ENCODE data around the gene ACOX2.
A peak's percentile ranks its signal among the peaks of the same experiment; 100 is the strongest.

The ACOX2 gene

DNA sequence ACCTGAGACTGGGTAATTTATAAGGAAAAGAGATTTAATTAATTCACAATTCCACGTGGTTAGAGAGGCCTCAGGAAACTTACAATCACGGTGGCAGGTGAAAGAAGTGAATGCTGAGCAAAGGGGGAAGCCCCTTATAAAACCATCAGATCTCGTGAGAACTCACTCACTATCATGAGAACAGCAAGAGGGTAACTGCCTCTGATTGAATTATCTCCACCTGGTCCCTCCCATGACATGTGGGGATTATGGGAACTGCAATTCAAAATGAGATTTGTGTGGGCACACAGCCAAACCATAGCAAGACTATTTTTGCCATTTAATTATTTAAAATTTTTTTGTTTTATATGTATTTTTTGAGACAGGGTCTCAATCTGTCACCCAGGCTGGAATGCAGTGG is 72.1 kb downstream of the ACOX2 start:
- no peak for DNase-seq
- Histone ChIP-seq H3K27me3 (no peaks in the 10 kb centered on the region), H3K4me3 (no peak overlapping the region), H3K9me3 (no peaks in the 10 kb centered on the region), H3K36me3 (no peaks in the 10 kb centered on the region), H3K27ac (no peak overlapping the region), H3K4me1 (peaks cover 0 to 10% (median 1%) of the 10 kb centered on the region in 4 donors)
- TF ChIP-seq CTCF (IDR thresholded peaks at IDR 0.05): no peak
- intact Hi-C loops (cut with DNase I; ENCODE audit: low total_unique reads): no loop called here

DNA sequence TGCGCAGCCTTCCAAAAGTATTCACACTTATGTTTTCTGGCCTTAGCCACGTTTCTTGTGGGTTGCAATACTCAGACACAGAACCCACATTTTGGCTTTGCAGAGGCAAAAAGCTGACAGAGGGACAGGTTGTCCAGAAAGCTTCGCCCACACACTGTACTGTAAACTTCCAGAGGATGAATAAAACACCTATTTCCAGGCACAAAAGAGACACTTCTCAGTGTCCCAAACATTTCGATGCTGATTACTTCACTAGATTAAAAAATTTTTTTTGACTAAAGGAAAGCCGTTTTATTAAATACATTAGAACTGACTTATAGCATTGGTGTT is 73.1 kb downstream of the ACOX2 start:
- intact Hi-C loops (cut with DNase I; ENCODE audit: low total_unique reads): no loop called here
- H3K27ac ChIP-seq: peak overlapping the region in 1 of 2 donors; percentile 29
- H3K9me3 ChIP-seq: no peaks in the 10 kb centered on the region
- no peak for DNase-seq
- peak overlapping the region; percentile 35 to 40 for H3K4me3 ChIP-seq
- H3K36me3 ChIP-seq: no peaks in the 10 kb centered on the region
- no peaks in the 10 kb centered on the region for H3K27me3 ChIP-seq
- no peak for TF ChIP-seq CTCF (IDR thresholded peaks at IDR 0.05)
- H3K4me1 ChIP-seq: peaks cover 0 to 10% (median 1%) of the 10 kb centered on the region in 4 donors

GRCh38 chr3:58463181-58463941 is 73.6 kb downstream of the ACOX2 start:
- Histone ChIP-seq H3K9me3 (no peaks in the 10 kb centered on the region), H3K4me1 (peaks cover 0 to 10% (median 1%) of the 10 kb centered on the region in 4 donors), H3K27me3 (no peaks in the 10 kb centered on the region), H3K4me3 (peak overlapping the region; percentile 35 to 40), H3K27ac (peak overlapping the region in 1 of 2 donors; percentile 29), H3K36me3 (no peaks in the 10 kb centered on the region)
- TF ChIP-seq CTCF (IDR thresholded peaks at IDR 0.05): peak; percentile 60 to 66
- DNase-seq: peak; percentile 70 to 75
- intact Hi-C loops (cut with DNase I; ENCODE audit: low total_unique reads): no loop called here

DNA sequence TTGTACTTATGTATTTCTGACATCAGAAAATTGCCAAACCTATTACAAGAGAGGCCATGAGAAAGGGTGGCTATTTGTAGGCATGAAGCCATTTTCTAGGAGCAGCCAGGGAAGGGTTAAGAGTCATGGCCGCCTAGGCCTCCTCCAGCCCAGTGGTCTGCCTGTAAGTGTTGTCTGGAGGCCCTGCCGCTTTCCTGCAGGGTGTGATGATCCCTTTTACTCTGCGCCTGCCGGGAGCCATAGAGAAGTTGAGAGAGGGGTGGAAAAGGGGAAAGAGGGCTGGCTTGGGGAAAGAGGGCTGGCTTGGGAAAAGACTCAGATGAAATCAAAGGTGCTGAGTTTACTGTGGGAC is 74.2 kb downstream of the ACOX2 start:
- intact Hi-C loops (cut with DNase I; ENCODE audit: low total_unique reads): no loop called here
- H3K27ac ChIP-seq: no peak overlapping the region
- DNase-seq: no peak
- no peaks in the 10 kb centered on the region for H3K27me3 ChIP-seq
- no peaks in the 10 kb centered on the region for H3K9me3 ChIP-seq
- H3K4me3 ChIP-seq: no peak overlapping the region
- H3K4me1 ChIP-seq: peaks cover 0 to 10% (median 1%) of the 10 kb centered on the region in 4 donors
- TF ChIP-seq CTCF (IDR thresholded peaks at IDR 0.05): no peak
- no peaks in the 10 kb centered on the region for H3K36me3 ChIP-seq

DNA sequence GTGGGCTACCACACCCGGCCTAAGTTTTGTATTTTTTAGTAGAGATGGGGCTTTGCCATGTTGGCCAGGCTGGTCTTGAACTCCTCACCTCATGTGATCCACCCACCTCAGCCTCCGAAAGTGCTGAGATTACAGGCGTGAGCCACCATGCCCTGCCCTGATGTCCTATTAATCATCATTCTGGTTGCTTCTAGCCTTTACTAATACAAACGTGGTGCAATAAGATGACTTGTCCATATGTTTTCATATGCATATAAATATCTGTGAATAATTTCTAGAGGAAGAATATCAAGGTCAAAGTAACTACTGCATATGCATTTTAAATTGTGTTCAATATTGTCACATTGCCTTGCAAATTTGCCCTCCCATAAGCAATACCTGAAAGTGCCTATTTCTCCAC is 77.8 kb downstream of the ACOX2 start:
- DNase-seq: no peak
- intact Hi-C loops (cut with DNase I; ENCODE audit: low total_unique reads): no loop called here
- TF ChIP-seq CTCF (IDR thresholded peaks at IDR 0.05): no peak
- Histone ChIP-seq H3K36me3 (peaks cover 0 to 3% (median 0%) of the 10 kb centered on the region in 3 donors), H3K27ac (no peak overlapping the region), H3K4me1 (peaks cover 0 to 10% (median 1%) of the 10 kb centered on the region in 4 donors), H3K9me3 (peaks cover 0 to 20% (median 12%) of the 10 kb centered on the region in 3 donors), H3K27me3 (no peaks in the 10 kb centered on the region), H3K4me3 (no peak overlapping the region)

All from tibial artery (tissue), 4 donors.